Stimulated activated naive CD4-positive, alpha-beta T cell (primary cell): ENCODE results near the gene SH3RF3.
A peak's percentile ranks its signal among the peaks of the same experiment; 100 is the strongest.

Experiments
- DNase-seq, 6 experiments: peaks; one replicate each; lab custom pipeline; 2025; lab: John Stamatoyannopoulos, UW

SH3RF3 gene

GRCh38 chr2:109139002-109139401 is 10.0 kb downstream of the SH3RF3 start:
- no peak for DNase-seq

DNA sequence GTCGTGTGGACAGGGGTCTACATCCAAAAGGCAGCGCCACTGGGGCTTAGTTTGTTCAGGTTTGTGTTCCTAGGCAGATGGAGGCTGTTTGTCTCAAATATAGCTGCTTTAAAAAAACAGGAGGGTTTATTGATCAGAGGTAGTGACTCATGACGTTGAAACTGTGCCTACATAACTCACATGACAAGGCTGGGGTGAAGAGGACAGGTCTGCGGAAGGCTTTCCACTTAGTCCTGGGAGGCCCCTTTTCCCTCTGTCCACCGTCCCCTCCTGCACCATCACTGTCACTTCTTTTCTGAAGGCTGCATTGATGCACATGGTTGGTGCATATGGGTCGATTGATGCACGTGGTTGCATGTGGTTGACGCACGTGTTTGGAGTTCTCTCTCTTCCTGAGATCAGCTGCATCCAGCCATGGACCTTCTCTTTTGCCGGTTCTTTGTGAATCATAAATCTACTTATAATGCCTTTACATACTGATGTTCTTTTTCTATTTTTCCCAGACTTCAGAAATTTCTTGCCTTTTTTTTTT is 10.9 kb downstream of the SH3RF3 start:
- DNase-seq: no peak

GRCh38 chr2:109141006-109141600 is 12.1 kb downstream of the SH3RF3 start:
- DNase-seq: no peak

GRCh38 chr2:109141727-109142283 is 12.8 kb downstream of the SH3RF3 start:
- DNase-seq: no peak

DNA sequence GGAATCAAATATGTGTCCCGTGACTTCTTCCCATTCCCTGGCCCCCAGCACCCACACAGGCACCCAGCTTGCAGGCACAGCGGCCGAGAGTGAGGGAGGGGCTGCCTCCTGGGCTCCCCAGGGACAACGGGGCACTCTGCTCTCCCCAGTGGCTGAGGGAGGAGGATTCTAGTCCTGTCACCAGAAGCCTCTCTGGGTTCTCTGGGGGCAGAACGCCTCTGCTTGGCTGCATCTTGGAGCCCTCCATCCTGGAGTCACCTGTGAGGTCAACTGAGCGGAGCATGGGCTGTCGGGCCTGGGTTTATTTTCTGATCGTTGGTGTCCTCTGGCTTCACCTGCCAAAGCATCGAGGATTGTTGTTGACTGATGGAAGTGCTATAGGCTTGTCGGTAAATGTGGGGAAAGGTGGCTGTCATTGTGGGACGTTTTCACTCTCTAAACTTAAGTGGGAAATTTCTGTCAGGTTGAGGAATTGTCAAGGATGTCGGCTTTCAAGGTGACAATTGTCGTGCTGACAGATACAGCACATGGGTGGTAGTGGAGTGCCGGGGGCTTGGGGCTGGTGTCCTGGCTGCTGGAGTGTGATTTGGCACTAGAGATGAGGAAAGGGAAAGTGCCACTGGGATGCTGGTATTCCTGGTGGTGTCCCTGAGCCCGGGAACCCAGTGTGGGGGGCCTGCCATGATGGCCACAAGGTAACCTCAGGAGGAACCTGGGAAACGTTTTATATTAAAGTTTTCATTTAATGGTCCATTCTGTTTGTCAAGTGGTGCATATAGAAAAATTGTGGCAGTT is 13.6 kb downstream of the SH3RF3 start:
- no peak for DNase-seq

DNA sequence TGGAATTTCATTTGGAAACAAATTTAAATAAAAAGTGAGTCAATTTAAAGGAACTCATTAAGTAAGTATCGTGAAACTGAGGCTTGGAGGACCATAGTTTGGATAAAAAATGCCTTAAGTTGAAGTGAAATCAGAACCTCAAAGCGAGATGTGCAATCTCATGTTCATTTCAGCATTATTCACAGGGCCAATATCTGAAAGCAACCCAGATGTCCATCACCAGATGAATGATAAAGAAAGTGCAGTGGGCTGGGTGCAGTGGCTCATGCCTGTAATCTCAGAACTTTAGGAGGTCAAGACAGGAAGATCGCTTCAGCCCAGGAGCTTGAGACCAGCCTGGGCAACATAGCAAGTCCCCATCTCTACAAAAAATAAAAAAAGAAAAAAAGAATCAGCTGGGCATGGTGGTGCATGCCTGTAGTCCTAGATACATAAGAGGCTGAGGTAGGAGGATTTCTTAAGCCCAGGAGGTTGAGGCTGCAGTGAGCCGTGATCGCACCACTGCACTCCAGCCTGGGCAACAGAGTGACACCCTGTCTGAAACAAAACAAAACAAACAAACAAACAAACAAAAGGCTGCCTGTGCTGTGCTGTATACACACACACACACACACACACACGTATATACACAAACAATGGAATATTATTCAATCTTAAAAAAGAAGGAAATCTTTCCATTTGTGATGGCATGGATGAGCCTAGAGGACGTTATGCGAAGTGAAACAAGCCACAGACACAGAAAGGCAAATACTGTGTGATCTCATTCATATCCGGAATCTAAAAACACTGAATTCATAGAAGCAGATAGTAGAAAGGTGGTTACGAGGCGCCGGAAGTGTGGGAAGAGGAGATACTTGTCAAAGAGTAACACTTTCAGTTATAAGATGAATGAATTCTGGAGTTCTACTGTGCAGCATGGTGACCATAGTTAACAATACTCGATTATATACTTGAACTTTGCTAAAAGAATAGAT is 14.5 kb downstream of the SH3RF3 start:
- peak in 5 of 6 experiments; percentile 37 to 79 (median 76) for DNase-seq

GRCh38 chr2:109144271-109144670 is 15.3 kb downstream of the SH3RF3 start:
- peak in 5 of 6 experiments; percentile 13 to 80 (median 76) for DNase-seq

DNA sequence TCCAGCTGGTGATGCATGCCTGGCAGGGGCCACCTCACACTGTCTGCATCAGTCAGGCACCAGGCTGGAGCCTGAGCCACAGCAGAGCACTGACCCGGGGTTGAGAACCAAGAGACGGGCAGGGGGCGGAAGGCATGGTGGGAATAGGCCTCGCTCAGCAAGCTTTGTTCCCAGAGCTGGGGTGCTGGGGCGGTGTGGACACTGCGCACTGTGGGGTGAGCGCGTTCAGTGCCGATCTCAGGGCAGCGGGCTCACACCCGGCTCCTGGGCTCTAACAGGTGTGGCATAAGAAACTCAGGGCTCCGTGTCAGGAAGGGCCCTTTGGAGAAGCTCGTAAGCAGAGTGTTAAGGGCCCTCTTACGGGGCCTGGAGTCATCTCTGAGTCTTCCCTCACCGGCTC is 15.7 kb downstream of the SH3RF3 start:
- no peak for DNase-seq

DNA sequence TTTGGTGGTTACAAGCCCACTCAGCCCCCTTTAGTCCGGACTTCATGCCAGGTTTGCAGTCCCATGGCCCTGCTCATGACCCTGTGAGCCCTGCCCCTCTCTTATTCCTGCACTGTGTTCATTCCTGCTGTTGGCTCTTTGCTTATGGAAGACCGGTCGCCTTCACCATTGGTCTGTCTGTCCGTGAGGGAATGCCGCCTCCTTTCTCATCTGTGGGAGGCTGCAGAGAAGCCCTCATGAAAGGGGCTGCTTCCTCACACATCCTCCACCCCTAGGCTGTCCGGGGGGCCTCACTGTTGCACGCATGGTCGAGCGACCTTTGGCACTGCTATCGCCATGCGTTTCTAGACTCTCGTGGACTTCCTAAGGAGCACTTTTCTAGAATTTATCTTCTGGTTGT is 16.3 kb downstream of the SH3RF3 start:
- DNase-seq: no peak

DNA sequence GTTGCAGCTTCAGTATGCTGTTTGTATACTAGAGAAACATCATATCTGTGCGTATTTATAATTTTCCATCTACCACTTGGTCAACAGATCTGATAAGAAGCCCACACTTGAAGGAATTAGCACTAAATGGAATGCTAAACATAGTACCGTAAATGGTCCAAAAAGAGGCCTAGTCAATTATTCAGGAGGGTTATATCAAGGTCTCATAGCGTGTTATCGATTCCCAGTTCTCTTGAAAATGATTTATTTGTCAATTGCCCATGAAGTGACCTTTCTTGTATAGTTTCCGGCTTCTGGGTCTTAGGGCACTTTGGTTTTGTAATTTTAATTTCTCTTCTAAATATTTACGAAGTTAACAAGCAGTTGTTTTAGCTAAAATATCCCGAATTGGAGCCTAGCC is 18.4 kb downstream of the SH3RF3 start:
- no peak for DNase-seq

DNA sequence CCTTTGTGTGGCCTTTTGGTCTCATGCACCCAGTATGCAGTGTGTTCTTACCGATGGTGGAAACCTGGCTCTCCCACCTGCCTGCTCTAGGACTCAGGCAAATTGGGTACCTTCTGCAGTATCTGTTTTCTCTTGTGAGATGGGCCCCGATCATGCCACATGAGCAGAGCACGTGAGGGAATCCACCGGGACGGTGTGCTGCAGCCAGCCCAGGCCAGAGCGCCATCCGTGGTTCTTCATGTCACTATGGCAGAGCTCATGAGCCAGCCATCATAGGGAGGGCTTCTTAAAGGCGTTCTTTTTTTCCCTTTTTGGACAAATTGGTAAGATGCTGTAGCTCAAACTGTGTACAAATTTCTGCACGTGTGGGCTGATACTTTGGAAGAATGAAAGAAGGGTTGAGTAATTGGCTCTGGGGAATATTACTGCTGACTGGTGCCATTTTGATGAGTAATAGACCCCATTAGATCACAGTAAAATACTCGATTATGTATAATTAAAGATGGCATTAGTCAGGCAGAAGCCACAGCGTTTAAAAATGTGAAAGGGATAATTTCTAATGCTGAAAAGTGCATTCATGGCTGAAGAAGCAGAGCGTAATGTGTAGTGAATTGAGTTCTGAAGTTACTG is 19.2 kb downstream of the SH3RF3 start:
- no peak for DNase-seq

GRCh38 chr2:109148991-109149645 is 20.1 kb downstream of the SH3RF3 start:
- no peak for DNase-seq

- no peak for DNase-seq
Observed at GRCh38 chr2:109150559-109150958, 21.6 kb downstream of the SH3RF3 start.

- no peak for DNase-seq
Observed at GRCh38 chr2:109151519-109151918, 22.5 kb downstream of the SH3RF3 start.

GRCh38 chr2:109153005-109153784 is 24.2 kb downstream of the SH3RF3 start:
- DNase-seq: no peak

GRCh38 chr2:109153807-109154206 is 24.8 kb downstream of the SH3RF3 start:
- no peak for DNase-seq

- no peak for DNase-seq
Observed at GRCh38 chr2:109154226-109154625, 25.2 kb downstream of the SH3RF3 start.

DNA sequence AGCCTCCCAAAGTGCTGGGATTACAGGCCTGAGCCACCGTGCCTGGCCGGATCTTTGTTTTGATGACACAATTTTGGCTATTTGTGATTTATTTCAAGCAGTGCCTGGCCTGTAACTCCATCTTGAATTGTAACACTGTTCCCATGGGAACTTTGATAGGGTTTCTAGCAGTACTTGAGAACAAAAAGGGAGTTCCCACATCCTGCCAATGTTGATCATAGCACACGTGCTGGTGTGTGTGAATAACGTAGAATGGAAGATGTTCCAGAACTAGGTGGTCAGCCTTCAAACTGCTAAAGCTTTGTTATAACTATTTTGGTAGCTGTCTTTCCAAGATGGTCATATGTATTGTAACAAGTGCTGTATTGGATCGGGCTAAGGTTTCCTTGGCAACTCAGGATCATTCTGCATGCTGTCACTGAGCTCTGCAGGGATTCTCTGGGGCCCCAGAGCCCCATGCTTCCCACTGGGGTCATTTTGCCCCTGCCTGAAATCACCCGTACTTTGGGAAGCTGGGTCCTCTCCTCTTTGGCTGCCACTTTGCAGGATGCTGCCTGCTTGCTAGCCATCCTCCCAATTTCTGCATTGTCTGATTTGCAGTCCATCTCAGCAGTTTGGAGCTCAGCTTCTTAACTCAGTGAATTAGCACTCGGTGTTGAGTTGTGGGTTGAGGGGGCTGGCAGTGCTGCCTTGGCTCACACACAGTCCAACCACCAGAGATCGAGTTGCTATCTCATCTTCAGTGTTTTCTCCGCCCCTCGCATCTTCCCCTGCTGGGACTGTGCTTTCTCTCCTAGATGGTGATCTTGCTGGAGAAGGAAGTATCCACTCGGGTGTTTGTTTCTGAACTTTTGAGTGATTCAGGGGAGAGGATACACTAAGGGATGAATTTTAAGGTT is 26.8 kb downstream of the SH3RF3 start:
- no peak for DNase-seq

DNA sequence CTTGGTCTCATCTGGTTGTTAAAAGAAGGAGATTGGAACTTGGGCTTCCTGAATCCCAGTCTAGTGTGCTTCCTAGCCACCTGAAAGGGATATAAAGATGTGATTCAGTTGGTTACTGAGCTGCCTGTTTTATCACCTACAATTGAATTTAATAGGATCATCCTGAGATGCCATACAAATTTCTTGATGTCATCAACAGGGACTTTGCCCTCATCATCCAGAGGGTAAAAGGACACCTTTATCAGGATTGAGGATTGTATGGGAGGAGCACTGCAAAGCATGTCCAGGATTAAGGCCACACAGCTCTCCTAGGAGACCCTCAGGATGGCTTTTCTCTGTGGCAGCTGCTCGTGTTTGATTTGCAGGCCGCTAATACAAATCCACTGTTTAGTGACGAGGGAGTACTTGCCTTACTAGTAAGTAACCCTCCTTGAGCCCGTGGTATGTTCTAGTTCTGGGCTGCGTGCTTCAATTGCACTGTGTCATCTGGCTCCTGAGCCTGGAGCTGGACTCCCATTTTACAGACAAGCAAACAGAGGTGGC is 28.6 kb downstream of the SH3RF3 start:
- no peak for DNase-seq
